ENCODE measurements around the gene PDE1C.
"Not testable (repeated sequence)": the region's sequence is repeated elsewhere in the genome, so short reads cannot be mapped to it uniquely, and the experiment has no call there.

Gene PDE1C

DNA sequence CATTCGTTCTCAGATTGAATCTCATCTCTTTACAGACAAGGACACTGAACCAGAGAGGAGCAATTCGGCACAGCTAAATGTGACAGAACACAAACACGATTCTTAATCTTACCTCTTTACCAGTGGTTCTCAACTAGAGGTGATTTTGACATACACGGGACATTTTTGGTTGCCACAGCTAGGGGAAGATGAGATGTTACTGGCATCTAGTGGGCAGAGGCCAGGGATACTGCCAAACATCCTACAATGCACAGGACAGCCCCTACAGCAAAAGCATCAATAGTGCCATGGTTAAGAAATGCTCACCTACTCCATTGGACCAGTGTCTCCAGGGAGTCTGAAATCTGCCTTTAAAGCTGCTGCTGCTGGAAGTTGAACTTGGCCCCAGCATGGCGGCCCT lies 27.3 kb downstream of the PDE1C start:
- DNase-seq = no peak

DNA sequence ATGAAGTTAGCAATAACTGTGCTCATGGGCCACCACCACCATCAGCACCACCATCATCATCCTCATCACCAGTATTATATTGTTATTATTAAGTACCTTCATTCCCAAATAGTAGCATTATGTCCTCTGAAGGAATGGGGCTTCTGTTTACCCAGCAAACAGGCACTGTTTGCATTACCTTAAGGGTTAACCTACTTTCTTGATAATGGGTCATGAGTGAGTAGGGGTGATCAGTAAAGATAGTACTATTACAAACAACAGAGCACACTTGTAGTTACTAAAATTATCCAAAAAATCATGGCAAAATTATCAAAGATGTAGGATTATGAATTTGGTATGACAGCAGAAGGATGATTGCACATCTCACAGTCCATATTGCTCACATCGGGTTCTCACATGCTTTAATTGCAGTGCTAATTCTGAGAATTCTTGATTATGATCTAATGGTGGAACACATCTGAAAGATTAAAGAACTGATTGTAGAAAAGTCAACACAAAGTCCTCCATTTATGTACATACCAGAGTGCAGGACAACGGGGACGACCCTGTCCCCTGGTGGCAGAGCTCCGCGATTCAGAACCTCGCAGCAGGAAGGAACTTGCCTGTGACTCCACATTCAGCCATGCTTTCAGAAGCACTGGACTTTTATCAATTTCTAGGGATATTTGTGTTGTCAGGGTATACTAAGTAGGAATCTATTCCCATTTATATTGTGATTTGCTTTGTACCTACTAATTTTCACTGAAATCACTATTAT lies 31.0 kb downstream of the PDE1C start:
- DNase-seq = no peak

DNA sequence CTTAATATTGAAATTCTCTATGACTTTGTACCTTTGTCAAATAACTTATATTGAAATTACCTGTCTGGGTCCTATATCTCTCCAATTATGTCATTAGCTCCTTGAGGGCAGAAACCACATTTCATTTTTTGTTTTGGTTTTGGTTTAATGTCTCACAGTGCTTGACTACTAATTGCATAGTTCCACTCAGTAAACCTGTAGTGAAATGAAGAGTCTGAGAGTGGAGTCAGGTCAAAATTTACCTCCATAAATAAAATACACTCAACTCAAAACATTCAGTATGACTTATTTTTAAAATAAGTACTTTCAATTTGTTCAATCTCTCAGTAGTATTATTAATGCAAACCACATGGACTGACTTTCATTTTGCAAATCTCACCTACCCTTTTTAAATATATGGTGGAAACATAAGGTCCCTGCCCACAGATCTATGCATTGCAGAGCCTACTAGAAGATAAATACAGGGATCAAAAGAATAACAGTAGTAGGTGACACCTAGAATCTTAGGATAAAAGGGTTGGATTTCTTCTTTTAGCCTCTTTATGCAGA lies 32.5 kb downstream of the PDE1C start:
- no peak for DNase-seq

DNA sequence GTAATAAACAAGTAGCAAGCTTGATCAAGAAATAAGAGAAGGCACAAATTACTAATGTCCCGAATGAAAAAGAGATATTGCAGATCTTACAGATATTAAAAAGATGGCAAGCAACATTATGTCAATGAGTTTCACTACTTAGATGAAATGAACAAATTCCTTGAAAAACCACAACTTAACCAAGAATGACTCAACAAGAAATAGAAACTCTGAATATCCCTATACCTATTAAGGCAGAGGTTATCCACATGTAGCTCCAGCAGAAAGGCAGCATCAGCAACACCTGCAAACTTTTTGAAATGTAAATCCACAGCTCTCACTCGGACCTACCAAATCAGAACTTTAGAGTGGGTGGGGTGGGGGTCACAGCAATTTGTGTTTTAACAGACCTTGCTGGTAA lies 33.6 kb downstream of the PDE1C start:
- no peak for DNase-seq

DNA sequence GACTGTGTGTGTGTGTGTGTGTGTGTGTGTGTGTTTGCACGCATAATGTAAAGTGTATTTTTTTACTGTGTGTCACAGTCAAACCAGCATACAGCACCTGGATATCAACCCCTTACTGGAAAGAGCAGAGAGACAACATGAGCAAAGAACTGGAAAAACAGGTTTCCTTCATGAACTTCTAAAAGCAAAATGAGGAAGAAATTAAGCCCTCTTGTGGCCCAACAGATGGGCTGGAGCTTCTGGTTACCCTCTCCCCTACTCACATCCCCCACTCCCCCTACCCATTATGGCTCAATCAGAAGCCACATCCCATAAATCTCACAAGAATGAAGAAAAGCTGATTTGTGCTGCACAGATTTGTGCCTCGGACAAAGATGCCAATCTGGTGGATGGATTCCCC lies 36.2 kb downstream of the PDE1C start:
- no peak for DNase-seq

DNA sequence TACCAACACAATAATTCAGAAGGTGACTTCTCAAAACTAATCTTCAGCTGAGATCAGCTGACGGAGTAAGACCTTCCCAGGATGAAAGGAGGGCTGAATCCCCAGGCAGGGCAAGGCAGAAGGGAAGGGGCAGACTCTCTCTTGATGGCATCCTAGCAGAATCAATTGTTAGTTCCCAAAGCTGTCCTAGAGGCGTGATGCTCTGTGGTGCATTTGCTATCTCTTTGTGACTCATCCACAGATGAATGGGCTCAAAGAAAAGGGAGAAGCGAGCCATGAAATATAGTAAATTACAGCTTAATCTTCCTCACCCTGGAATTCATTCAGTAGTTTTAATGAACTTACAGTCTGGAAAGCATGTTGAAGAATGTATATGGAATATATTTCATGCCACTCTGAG lies 37.2 kb downstream of the PDE1C start:
- DNase-seq = no peak

DNA sequence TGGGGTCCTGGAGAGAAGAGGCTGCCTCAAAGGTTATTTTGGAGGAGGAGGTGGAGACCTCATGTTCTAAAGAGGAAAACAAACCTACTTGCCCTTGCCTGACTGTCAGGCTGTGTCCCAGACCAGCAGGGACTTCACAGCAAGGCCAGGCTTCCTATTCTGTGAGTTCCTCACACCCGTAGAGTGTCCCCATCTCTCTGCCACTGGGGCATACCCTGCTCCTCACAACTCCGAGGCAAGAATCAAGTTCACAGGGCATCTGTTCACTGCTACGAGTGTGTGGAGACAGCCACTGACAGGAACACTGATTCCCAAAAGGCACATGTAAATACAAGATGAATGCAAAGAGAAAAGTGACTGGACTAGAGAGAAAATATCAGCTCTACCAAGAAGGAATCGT lies 38.0 kb downstream of the PDE1C start:
- no peak for DNase-seq

DNA sequence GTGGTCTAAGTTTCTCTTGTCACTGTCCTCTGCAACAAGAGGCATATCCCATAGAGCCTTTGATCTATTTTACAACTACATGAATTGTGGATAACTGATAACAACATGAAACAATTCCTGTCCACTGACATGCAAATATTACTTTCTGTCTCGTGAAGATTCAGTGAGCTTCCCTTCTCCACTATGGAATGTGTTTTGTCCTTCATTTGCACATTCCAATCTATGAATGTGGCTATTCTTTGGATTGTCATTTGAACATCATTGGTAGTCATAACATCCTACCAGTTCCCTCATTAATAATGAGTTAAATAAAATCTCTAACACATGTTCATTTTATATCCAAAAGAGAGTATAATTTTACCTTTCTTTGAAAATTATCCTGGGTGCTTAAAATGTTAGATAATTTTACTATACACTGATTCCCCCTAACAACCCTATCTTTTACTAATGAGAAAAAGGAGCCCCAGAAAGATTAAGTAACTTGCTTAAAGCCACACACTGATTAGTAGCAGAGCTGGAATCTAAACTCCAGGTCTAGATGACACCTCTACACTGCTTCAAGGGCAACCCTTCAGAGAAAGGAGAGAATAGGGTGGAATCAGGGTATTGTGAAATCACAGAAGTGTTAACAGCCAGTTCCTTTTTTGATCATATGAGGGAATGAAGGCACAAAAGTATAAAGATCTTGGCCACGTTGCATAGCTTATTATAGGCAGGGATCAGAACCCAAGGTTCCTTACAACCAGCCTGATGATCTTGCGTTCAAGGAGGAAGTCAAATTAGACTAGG lies 39.1 kb downstream of the PDE1C start:
- no peak for DNase-seq

DNA sequence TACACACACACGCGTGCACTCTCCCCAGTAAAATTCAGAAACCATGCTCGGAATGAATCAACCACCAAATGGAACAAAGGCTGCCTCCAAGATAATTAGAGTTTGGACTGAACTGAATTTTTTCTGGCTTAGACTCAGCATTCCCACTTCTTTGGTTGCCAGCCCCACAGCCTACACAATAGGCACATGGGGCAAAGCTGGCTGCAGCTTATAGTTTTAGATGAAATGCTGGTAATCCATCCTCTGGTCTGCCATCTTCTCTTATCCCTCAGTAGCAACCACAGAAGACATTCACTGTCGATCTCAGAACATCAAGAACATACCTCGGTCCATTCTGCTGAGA lies 44.2 kb downstream of the PDE1C start:
- no peak for DNase-seq

DNA sequence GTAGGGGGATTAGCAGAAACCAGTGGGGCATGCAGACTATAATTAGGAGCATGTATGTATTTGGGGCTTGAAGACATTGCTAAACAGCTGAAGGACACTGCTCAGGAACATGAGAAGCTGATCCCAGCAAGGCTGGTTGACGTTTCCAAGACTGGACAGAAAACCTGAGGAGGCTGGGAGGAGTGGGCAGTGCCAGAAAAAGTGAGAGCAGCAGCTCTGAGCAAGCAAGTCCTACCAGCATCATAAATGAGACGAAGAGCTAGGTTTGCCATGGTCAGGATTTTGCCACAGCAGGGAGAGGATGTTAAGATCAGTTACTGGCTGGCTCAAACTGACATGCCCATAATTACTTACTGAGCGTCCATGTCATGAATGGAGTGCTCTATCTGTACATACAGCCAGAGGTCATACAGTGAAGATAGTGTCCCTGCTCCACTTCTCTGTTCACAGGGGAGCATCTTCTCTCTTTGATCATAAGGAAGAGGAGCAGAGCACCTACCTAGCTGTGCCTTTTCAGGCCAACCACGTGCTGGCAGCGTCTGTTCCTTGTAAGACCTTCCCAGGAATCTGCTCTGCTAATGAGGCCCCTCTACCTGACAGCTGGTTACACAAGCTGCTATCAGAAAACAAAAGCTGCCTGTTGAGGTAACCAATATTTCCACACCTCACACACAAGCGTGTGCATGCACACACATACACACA lies 44.7 kb downstream of the PDE1C start:
- DNase-seq = no peak

DNA sequence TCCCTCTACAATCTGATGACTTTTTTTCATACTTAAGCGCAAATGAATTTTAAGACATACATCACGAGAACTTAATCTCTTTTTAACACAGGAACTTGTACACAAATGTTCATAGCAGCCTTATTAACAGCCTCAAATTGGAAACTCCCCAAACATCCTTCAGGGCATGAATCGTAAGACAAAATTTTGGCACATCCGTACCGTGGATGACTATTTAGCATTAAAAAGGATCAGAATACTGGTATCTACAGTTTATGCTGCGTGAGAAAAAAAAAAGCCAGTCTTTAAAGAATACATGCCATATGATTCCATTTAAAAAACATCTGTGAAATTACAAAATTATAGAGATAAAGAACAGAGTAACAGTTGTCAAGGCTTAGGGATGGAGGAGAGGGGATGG lies 46.8 kb downstream of the PDE1C start:
- no peak for DNase-seq

DNA sequence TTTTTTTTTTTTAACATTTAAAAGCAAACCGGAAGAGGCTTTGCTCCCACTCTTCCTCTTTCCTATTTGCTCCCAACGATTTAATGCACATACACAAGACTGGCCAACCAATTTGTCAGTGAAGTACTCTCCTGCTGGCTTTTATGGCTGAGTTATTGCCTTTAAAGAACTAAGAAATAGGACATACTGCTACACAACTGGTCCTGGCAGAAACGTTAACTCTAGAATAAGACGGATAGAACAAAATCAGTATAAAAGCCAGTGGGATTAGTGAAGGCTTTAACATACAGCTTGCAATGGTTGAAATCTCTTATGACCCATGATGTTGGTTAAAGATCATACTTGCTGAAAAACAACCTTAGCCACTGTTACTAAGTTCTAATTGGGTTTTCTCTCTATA lies 47.2 kb downstream of the PDE1C start:
- no peak for DNase-seq

DNA sequence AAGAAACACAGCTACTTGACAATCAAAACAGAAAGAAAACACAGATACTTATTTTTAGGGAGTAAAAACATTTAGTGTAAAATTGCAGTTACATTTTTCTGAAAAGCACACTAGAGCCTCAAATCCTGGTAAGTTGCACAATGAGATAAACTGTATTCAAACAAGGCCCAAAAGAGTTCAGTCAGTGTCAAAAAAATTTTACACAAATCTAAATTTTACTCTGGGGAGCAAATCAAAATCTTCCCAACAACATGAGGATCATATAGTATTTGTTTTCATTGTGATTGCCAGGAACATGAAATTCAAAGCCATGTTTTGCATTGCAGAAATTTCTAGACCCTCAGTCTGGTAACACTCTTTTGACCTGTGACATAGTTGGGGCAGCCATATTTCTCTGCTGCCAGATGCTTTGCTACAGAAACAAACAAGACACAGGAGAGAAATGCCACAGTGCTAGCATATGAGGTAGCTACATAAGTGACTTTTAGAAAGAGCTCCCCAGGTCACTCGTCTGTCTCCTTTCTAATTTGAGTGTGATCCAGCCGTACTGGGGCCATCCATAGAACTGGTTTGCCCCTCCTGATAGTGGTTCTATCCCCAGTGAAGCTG lies 49.6 kb downstream of the PDE1C start:
- DNase-seq = no peak

DNA sequence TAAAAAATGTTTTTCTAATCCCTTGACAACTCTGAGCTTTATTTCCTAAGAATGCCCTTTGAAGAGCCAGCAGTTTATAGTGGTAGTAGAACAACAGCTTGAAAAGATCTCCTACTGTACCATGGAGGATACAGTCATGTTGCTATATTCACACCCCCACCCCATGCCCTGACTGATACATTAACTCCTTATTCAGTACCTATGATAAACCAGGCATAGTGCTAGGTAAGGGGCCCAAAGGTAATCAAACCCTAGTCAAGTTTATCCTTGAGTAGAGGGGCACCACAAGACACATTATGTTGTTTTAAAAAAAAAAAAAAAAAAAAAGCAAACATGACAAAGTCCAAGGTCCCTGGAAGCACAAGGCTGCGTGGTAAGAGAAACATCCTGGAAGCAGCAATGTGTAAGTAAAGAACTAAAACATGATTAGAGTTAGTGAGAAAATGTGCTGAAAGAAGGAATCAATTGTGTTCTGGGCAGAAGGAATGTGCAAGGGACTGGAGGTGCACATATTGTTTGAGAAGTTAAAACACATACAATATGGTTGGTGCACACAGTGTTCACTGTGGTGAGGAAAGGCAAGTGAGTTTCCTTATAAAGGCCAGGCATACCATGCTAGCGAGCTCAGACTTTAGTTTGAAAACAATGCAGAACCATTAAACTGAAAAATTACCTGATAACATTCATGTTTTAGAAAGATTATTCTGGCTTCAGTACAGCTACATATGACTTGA lies 51.2 kb downstream of the PDE1C start:
- DNase-seq = no peak

DNA sequence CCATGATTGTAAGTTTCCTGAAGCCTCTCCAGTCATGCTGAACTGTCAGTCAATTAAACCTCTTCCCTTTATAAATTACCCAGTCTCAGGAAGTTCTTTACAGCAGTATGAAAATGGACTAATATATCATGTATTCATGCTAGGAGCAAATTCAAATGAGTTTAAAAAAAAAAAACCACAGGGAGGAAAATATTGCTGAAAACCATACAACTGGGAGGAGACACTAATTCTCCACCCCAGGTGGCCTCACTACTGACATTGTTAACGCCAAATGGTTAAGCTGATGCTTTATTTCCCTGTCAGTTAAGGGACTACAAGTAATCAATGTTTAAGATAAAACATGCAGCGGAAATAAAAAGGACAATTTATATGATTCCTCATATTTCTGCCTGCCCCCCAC lies 55.1 kb downstream of the PDE1C start:
- no peak for DNase-seq

DNA sequence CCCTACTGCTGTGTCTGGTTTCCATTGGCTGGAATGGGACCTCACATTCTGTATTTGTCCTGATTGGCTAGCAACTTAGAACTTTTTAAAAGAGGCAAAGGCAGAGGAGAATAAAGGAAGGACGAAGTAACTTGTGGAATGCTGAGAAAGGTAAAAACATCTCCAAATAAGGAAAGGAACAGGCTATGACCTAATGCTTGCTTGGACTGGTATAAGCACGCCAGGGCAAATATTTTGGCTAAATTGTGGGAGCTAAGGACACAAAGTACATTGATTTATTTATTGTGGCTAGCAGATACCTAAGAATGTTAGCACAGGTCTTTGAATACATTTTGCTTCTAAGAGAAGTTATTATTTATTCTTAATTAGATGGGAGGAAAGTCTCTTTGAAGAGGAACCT lies 56.7 kb downstream of the PDE1C start:
- not testable (repeated sequence) for DNase-seq

DNA sequence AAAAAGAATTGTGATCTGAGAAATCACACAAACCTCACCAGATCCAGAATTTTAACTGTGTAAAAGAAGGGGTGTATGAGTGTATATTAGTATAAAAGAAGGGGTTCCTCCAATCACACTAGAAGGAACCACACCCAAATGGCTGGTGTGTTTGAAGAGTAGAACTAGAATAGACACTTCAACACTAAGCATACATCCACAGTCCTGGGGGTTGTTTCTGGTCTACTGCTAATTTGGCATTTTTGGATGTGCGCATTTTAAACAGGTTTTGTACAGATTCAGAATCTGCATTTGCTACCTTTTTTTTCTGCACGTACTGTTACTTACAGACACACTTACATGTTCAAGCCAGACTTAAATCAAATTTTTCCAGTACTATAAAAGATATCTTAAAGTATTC lies 64.6 kb downstream of the PDE1C start:
- DNase-seq = no peak

DNA sequence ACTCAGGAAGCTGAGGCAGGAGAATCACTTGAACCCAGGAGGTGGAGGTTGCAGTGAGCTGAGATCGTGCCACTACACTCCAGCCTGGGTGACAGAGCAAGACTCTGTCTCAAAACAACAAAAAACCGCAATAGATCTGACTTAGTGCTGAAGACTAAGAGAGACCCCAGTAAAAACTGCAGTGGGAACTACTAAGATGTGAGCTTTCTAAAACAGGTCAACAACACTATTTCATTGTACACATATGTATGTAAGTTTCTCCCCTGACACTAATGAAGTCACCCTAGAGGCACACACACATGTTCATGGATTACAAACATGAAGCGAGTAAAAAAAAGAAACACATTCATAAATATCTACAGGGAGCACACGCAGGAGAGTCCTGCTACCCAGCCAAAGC lies 68.3 kb downstream of the PDE1C start:
- no peak for DNase-seq

DNA sequence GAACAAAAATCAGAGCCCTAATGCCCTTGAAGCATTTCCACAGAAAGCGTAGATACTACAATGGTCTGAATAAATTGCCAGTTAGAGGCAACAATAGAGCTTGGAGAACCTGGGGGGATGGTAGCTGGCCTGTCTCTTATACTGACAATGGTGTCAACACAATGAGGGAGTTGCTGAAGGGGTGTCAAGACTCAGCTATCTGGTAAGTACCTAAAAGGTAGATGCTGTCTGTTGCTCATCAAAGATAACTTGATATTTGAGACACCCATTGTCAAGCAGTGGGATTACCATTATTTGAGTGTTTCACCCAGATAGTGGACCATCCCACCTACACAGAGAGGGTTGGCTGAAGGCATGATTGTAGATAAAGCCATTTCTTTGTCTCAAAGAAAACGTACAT lies 72.8 kb downstream of the PDE1C start:
- DNase-seq = no peak

DNA sequence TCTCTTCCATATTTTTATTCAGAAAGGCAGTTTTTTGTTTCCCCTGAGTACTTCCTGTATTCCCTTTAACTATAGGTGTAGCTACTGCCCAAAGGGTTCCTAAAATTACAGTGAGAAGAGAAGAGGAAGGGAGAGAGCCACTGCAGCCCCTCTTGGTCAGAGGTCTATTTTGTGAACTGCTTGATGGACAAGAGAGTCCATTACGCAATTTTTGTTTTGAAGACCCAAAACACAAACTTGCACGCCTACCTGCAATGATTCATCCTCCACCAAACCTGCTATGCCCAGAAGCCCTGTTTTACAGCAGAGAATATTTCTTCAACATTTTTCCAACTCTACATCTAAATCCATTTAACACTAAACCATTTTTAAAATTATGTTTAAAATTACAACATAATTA lies 75.1 kb downstream of the PDE1C start:
- no peak for DNase-seq

DNA sequence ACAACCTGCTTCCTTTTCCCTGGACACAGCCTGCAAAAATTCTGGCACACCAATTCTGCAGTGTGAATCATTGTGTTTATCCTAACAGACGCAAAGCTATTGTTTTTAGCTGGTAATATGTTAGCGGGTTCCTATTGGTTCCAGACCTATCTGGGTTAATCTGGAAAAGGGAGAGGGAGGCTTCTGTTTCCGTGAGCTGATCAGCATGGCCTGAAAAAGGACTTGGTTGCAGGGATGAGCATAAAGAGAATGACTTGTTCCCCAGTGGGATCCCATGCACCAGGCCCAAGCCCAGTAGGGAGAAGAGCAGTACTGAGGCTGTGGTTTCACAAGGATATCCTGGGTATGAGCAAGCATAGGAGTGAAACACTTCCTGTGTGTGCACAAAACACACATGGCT lies 78.4 kb downstream of the PDE1C start:
- DNase-seq = no peak

DNA sequence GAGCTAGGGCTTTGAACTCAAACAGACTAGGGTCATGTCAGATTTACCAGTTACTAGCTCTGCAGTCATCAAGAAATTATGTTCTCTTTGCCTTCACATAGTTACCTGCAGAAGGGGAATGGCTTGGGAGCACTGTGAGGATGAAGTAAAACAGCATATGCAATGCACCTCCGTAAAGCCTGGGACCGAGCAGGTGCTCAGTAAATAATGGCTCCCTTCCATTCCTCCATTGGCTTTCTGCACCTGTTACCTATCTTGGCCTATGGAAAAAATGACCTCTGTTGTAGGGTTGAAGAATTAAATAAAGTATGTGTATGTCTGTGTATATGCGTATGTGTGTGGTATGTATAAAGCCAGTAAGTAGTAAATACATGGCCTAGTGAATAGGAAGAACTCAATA lies 78.8 kb downstream of the PDE1C start:
- DNase-seq = no peak
